ENCODE measurements around the gene GALC.

- TF ChIP-seq EZH2 (IDR thresholded peaks at IDR 0.05; ENCODE audit: insufficient read depth, poor library complexity, severe bottlenecking) (no peak), EZH2phosphoT487 (IDR thresholded peaks at IDR 0.05; ENCODE audit: insufficient read depth, low read depth) (no peak)
Observed at GRCh38 chr14:88003425-88003824, 10.4 kb upstream of the GALC start.

Data from GM23248 (cell line).